Left ventricle myocardium inferior (tissue), 1 donor: Measurements from ENCODE around the gene RTF2. TPM values are rescaled to one million over a fixed set of nuclear protein-coding genes. Genes with fewer than 3 reads are reported as not detected.

Experiments used
- DNase-seq: peaks from one replicate; pipeline ENCODE4 v3.0.0-alpha.2; 2020
- H3K27ac ChIP-seq: fragments of 200-600 bp; replicated peaks from 2 replicates; pipeline ENCODE4 v1.8.0; 2021
- H3K27me3 ChIP-seq: fragments of 200-600 bp; 2 replicates; pipeline ENCODE4 v1.8.0; 2021; ENCODE audit warnings: low read depth
- H3K36me3 ChIP-seq: fragments of 200-600 bp; 2 replicates; pipeline ENCODE4 v1.8.0; 2021
- H3K4me1 ChIP-seq: fragments of 200-600 bp; 2 replicates; pipeline ENCODE4 v1.8.0; 2021
- H3K4me3 ChIP-seq: fragments of 200-600 bp; 2 replicates; pipeline ENCODE4 v1.8.0; 2021; ENCODE audit warnings: mild to moderate bottlenecking, moderate library complexity
- H3K9me3 ChIP-seq: fragments of 200-600 bp; replicated peaks from 2 replicates; pipeline ENCODE4 v1.8.0; 2021
- CTCF ChIP-seq: fragments of 200-600 bp; IDR thresholded peaks from 2 replicates; pipeline ENCODE4 v1.8.0; 2021; ENCODE audit warnings: antibody characterized with exemption, mild to moderate bottlenecking, borderline replicate concordance
- intact Hi-C: fragments of 100-400 bp; cut with micrococcal nuclease; formaldehyde crosslinking; loops from one replicate; pipeline ENCODE4 v1.11.0; 2022
- total RNA-seq: library from RNA; stranded (reverse); fragmentation: NEBNext Ultra II Directional; extraction: Animal tissue kit (Norgen Biotek cat#: 25700); gene quantifications from one replicate; pipeline ENCODE4 v1.2.1, GENCODE V29; 2021
- donor health status: DM: no; HTN: yes; CAD: no; lungs with severe emphysema.

The RTF2 gene
- total RNA-seq, 1 donor from 2014 or later, result 88.7 TPM

GRCh38 chr20:56511926-56512325 is 43.5 kb downstream of the RTF2 start:
- no peak overlapping the region for H3K27ac ChIP-seq
- intact Hi-C loops, result no loop called here
- peaks cover 26% of the 10 kb centered on the region for H3K36me3 ChIP-seq
- TF ChIP-seq CTCF, result no peak
- DNase-seq, result no peak
- no peaks in the 10 kb centered on the region for H3K27me3 ChIP-seq
- H3K4me1 ChIP-seq, result peaks cover 12% of the 10 kb centered on the region
- no peak overlapping the region for H3K4me3 ChIP-seq
- no peaks in the 10 kb centered on the region for H3K9me3 ChIP-seq

- Histone ChIP-seq H3K27ac (no peak overlapping the region), H3K4me1 (peaks cover 12% of the 10 kb centered on the region), H3K4me3 (no peak overlapping the region), H3K27me3 (no peaks in the 10 kb centered on the region), H3K9me3 (no peaks in the 10 kb centered on the region), H3K36me3 (peaks cover 41% of the 10 kb centered on the region)
- TF ChIP-seq CTCF, result no peak
- DNase-seq, result no peak
- intact Hi-C loops, result no loop called here
Measured at GRCh38 chr20:56513161-56514150, 45.0 kb downstream of the RTF2 start.

- Histone ChIP-seq H3K27me3 (no peaks in the 10 kb centered on the region), H3K27ac (no peak overlapping the region), H3K9me3 (peaks cover 27% of the 10 kb centered on the region), H3K36me3 (peaks cover 69% of the 10 kb centered on the region), H3K4me3 (no peak overlapping the region), H3K4me1 (peaks cover 12% of the 10 kb centered on the region)
- no peak for DNase-seq
- intact Hi-C loops, result no loop called here
- no peak for TF ChIP-seq CTCF
Measured at GRCh38 chr20:56516631-56517030, 48.2 kb downstream of the RTF2 start.

GRCh38 chr20:56517211-56517610 is 48.8 kb downstream of the RTF2 start:
- intact Hi-C loops, result no loop called here
- no peak overlapping the region for H3K27ac ChIP-seq

GRCh38 chr20:56517641-56518040 is 49.2 kb downstream of the RTF2 start:
- no peak for DNase-seq
- peaks cover 69% of the 10 kb centered on the region for H3K36me3 ChIP-seq
- H3K4me3 ChIP-seq, result no peak overlapping the region
- intact Hi-C loops, result no loop called here
- TF ChIP-seq CTCF, result no peak
- no peak overlapping the region for H3K27ac ChIP-seq
- H3K4me1 ChIP-seq, result peaks cover 12% of the 10 kb centered on the region
- H3K9me3 ChIP-seq, result peaks cover 35% of the 10 kb centered on the region
- no peaks in the 10 kb centered on the region for H3K27me3 ChIP-seq

More at GRCh38 chr20:56517211-56517610, 48.8 kb downstream of the RTF2 start:
- peaks cover 12% of the 10 kb centered on the region for H3K4me1 ChIP-seq
- H3K36me3 ChIP-seq, result peaks cover 69% of the 10 kb centered on the region
- DNase-seq, result no peak
- no peaks in the 10 kb centered on the region for H3K27me3 ChIP-seq
- no peak overlapping the region for H3K4me3 ChIP-seq
- TF ChIP-seq CTCF, result no peak
- H3K9me3 ChIP-seq, result peaks cover 33% of the 10 kb centered on the region
